ENCODE data around the gene SLC22A2.

DNA sequence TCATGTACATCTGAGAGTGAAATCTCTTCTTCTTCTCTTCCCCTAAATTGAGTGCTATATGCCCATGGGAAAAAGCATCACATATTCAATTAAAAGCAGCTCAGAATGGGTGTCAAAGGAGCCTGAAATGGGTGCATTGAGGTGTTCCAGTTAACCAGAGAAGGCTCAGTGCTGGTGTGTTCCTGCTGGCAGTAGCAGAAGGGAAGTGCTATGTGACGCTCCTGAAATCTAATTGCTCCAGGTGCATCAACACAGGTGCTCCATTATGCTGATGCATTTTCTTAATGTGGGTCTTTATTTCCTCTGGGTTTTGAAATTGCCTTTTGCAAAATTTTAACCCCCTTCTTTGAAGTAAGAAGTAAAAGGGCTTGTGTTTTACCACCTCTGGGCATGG is 17.9 kb downstream of the SLC22A2 start:
- TF ChIP-seq, protein P1, sequence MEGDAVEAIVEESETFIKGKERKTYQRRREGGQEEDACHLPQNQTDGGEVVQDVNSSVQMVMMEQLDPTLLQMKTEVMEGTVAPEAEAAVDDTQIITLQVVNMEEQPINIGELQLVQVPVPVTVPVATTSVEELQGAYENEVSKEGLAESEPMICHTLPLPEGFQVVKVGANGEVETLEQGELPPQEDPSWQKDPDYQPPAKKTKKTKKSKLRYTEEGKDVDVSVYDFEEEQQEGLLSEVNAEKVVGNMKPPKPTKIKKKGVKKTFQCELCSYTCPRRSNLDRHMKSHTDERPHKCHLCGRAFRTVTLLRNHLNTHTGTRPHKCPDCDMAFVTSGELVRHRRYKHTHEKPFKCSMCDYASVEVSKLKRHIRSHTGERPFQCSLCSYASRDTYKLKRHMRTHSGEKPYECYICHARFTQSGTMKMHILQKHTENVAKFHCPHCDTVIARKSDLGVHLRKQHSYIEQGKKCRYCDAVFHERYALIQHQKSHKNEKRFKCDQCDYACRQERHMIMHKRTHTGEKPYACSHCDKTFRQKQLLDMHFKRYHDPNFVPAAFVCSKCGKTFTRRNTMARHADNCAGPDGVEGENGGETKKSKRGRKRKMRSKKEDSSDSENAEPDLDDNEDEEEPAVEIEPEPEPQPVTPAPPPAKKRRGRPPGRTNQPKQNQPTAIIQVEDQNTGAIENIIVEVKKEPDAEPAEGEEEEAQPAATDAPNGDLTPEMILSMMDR (IDR thresholded peaks at IDR 0.05): no peak
- TF ChIP-seq POLR2AphosphoS5 (IDR thresholded peaks at IDR 0.05): no peak
